ENCODE measurements around the gene ARID4B.
A peak's percentile ranks its signal among the peaks of the same experiment; 100 is the strongest.

ARID4B gene

GRCh38 chr1:235343726-235344125 lies 15.7 kb upstream of the ARID4B start:
- H3K27ac Mint-ChIP-seq = no peak overlapping the region
- no peak for DNase-seq
- no peaks in the 10 kb centered on the region for H3K9me3 Mint-ChIP-seq
- TF ChIP-seq CTCF (IDR thresholded peaks at IDR 0.05) = no peak
- peaks cover 70% of the 10 kb centered on the region for H3K36me3 Mint-ChIP-seq (ENCODE audit: low read depth)
- no peaks in the 10 kb centered on the region for H3K27me3 Mint-ChIP-seq (ENCODE audit: low read depth, poor library complexity)
- H3K4me1 Mint-ChIP-seq = peaks cover 4% of the 10 kb centered on the region
- no peak overlapping the region for H3K4me3 Mint-ChIP-seq

GRCh38 chr1:235342471-235342870 lies 14.5 kb upstream of the ARID4B start:
- no peaks in the 10 kb centered on the region for H3K9me3 Mint-ChIP-seq
- no peak for DNase-seq
- H3K27ac Mint-ChIP-seq = no peak overlapping the region
- H3K4me3 Mint-ChIP-seq = no peak overlapping the region
- H3K4me1 Mint-ChIP-seq = peaks cover 4% of the 10 kb centered on the region
- no peak for TF ChIP-seq CTCF (IDR thresholded peaks at IDR 0.05)
- H3K27me3 Mint-ChIP-seq (ENCODE audit: low read depth, poor library complexity) = no peaks in the 10 kb centered on the region
- peaks cover 76% of the 10 kb centered on the region for H3K36me3 Mint-ChIP-seq (ENCODE audit: low read depth)

GRCh38 chr1:235342039-235342438 lies 14.1 kb upstream of the ARID4B start:
- Mint-ChIP-seq H3K4me1 (peaks cover 4% of the 10 kb centered on the region), H3K4me3 (no peak overlapping the region), H3K27ac (no peak overlapping the region), H3K27me3 (ENCODE audit: low read depth, poor library complexity) (no peaks in the 10 kb centered on the region), H3K9me3 (no peaks in the 10 kb centered on the region), H3K36me3 (ENCODE audit: low read depth) (peaks cover 77% of the 10 kb centered on the region)
- no peak for DNase-seq
- no peak for TF ChIP-seq CTCF (IDR thresholded peaks at IDR 0.05)

- Mint-ChIP-seq H3K36me3 (ENCODE audit: low read depth) (peaks cover 76% of the 10 kb centered on the region), H3K27ac (no peak overlapping the region), H3K27me3 (ENCODE audit: low read depth, poor library complexity) (no peaks in the 10 kb centered on the region), H3K4me1 (peaks cover 4% of the 10 kb centered on the region), H3K4me3 (no peak overlapping the region), H3K9me3 (no peaks in the 10 kb centered on the region)
- no peak for TF ChIP-seq CTCF (IDR thresholded peaks at IDR 0.05)
- DNase-seq = no peak
Observed at GRCh38 chr1:235341334-235341733, 13.4 kb upstream of the ARID4B start.

GRCh38 chr1:235339746-235340145 lies 11.8 kb upstream of the ARID4B start:
- no peaks in the 10 kb centered on the region for H3K9me3 Mint-ChIP-seq
- no peak for DNase-seq
- peak overlapping the region; percentile 93 for H3K27ac Mint-ChIP-seq
- H3K27me3 Mint-ChIP-seq (ENCODE audit: low read depth, poor library complexity) = no peaks in the 10 kb centered on the region
- no peak for TF ChIP-seq CTCF (IDR thresholded peaks at IDR 0.05)
- H3K4me1 Mint-ChIP-seq = no peaks in the 10 kb centered on the region
- H3K4me3 Mint-ChIP-seq = no peak overlapping the region
- peaks cover 71% of the 10 kb centered on the region for H3K36me3 Mint-ChIP-seq (ENCODE audit: low read depth)

- Mint-ChIP-seq H3K4me1 (no peaks in the 10 kb centered on the region), H3K27me3 (ENCODE audit: low read depth, poor library complexity) (no peaks in the 10 kb centered on the region), H3K36me3 (ENCODE audit: low read depth) (peaks cover 61% of the 10 kb centered on the region), H3K4me3 (no peak overlapping the region), H3K9me3 (no peaks in the 10 kb centered on the region), H3K27ac (peak overlapping the region; percentile 47)
- TF ChIP-seq CTCF (IDR thresholded peaks at IDR 0.05) = no peak
- no peak for DNase-seq
Observed at GRCh38 chr1:235336903-235337302, 8.9 kb upstream of the ARID4B start.

Measured in nephron progenitor cell (in vitro differentiated cells).